LNCAP (cell line): ENCODE results near the gene SEZ6L.

Experiments used
- TF ChIP-seq, protein P1 (sequence below): fragments of 450-650 bp; IDR thresholded peaks from 2 replicates; pipeline ENCODE4 v1.5.1; 2017; ENCODE audit warnings: mild to moderate bottlenecking

The SEZ6L gene

DNA sequence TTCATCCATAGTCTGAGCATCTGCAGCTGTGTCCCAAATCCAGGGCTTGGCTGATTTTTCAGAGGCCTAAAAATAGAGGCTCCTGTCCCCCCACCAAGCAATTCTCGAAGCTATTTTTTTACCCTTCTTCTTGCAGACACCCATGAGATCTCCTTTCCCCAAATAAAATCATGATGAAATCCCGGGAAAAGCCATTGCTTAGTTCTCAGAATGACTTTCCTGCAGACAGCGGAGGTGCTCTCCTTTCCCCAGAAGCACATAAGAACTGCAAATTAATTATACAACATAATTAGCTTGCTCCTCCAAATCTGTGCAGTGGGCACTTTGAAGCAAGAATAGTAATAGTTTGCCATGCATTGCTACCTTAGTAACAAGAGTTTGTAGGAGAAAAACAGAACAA, 176.2 kb downstream of the SEZ6L start:
- TF ChIP-seq, protein P1, sequence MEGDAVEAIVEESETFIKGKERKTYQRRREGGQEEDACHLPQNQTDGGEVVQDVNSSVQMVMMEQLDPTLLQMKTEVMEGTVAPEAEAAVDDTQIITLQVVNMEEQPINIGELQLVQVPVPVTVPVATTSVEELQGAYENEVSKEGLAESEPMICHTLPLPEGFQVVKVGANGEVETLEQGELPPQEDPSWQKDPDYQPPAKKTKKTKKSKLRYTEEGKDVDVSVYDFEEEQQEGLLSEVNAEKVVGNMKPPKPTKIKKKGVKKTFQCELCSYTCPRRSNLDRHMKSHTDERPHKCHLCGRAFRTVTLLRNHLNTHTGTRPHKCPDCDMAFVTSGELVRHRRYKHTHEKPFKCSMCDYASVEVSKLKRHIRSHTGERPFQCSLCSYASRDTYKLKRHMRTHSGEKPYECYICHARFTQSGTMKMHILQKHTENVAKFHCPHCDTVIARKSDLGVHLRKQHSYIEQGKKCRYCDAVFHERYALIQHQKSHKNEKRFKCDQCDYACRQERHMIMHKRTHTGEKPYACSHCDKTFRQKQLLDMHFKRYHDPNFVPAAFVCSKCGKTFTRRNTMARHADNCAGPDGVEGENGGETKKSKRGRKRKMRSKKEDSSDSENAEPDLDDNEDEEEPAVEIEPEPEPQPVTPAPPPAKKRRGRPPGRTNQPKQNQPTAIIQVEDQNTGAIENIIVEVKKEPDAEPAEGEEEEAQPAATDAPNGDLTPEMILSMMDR = no peak

DNA sequence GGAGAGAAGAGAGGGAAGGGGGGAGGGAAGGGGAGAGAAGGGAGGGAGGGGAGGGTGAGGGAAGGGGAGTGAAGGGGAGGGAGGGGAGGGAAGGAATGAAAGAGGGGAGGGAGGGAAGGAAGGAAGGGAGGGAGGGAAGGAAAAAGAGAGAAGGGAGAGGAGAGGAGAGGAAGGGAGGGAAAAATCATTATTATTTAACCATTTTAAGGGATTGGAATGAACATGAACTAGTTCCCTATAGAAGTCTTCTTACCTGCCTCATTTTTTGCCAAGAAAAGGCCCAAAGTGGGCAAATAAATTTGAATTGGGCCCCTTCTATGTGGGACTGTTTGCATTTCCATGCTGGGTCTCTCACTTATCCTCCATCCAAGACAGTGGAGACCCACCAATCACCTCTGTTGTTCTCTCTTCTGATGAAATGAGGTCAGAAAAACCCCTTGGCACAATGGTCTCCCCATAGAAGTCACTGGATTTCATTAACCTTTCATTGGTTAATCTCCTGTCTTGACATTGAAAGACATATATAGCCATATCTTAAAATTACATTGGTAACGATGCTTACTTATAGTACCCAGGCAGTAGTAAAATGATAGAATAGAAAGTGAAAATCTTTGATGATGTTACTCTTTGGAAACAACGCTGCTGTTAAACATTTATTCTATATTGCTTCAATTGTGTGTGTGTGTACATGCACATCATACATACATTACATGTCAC, 179.7 kb downstream of the SEZ6L start:
- TF ChIP-seq, protein P1 = no peak

DNA sequence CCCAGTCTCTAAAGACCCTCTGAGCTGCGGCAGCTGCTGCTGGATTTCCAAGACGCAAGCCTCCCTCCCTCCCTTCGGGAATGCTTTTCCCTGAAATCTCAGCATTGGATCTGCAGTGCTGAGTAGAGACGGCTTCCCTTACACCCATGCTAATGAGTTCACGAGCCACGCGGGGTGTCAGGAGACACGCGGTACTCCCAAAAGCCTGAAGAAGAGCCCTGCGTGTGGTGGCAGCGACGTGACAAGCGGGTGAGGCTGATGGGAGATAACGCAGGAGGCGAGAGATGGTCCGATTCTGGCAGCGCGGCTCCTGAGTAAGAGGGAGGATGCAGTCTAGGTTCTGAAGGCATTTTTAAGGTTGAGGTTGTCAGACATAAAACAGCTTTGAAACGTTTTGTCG, 185.4 kb downstream of the SEZ6L start:
- TF ChIP-seq, protein P1 = no peak

DNA sequence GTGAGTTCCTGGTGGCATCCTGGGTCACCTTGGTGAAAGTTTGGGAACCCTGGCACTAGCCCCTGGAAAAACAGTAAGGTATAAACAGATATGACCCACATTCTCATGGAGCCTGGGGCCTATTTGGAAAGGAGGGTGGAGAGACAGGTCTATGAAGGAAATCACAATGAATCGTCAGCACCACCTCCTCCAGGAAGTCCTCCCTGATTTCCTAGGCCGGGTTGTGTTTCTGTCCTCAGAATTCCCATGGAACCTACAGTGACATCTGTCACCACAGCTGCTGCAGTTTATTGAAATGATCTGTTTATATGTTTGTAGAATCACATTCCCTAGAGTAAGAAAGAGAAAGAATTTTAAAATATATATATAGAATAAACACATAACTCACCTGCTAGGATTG, 188.0 kb downstream of the SEZ6L start:
- TF ChIP-seq, protein P1 = no peak

DNA sequence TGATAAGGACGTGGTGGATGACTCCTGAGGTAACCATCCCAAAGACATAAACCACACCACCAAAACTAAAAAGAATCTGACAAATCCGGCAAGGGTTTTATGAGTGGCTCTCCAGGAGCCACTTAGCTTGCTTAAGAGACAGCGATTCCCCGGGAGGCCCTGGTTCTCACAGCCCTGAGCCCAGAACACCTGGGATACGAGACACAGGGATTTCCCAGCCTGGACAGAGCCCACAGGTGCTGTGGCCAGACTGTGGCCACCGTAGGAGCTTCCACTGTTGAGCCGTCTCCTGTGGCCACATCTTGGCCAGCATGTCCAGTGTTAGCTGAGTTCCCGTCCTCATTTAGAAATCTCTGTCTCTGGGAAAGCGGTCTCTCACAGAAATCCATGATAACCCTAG, 188.6 kb downstream of the SEZ6L start:
- TF ChIP-seq, protein P1 = no peak

DNA sequence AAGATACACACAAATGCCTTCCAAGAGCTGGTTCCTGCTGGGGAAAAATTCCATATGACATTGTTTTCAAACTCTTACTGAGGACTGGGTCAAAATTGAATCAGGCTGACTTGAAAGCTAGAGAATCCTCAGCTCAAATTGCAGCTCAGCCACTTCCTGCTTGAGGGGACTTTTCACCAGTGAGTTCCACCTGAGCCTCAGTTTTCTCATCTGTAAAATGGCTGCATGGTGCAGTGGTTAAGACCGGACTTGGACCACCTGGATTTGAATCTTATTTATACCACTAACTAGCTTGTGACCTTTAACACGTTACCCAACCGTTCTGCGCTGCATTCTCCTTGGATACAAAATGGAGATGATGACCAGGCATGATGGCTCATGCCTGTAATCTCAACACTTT, 189.9 kb downstream of the SEZ6L start:
- TF ChIP-seq, protein P1 = no peak

- TF ChIP-seq, protein P1 = peak; percentile 95
Measured at GRCh38 chr22:26360169-26360885, 191.1 kb downstream of the SEZ6L start.
